GM08714 (cell line): ENCODE results near the gene TMUB1.

Source experiments
- H3K4me3 ChIP-seq: fragments of 200-500 bp; sonication (Bioruptor generic); 2 replicates; pipeline ENCODE4 v1.5.1; 2014; ENCODE audit warnings: mild to moderate bottlenecking, low read length, inconsistent platforms
- ZNF274 ChIP-seq: IDR thresholded peaks from 2 replicates; pipeline ENCODE4 v1.6.1; 2012; ENCODE audit warnings: mild to moderate bottlenecking, low read depth, low read length

TMUB1 gene

DNA sequence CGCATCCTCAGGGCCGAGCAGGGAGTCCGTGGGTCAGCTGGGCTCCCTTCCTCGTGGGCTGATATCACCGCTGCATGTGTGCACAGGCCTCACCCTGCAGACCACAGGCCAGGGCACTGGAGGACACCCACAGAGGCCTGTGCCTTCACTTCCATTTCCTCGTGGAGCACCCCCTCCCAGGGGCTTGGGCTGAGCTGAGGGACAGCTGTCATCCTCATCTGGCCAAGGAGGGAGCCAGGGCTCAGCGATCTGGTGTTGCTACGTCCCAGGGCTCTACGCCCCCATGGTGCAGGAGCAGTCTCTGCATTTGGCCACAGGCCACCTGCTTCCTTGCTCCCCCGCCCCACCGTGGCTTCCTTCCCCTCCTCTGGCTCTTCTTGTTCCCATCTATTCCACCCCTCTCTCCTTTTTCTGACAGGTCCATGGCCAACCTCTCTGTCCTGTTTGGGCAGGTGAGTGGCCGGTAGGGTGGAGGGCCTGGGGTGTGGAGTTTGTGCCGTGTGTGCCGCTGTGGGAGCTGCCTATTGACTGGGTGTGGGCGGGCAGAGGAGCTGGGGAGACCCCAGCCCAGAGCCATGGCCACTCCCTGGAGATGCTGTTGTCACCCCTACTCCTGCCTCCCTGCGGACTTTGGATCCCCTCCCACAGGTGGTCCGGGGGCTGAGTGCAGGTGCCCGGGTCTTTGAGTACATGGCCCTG, 43.3 kb downstream of the TMUB1 start:
- TF ChIP-seq ZNF274: no peak
- H3K4me3 ChIP-seq: no peak overlapping the region

DNA sequence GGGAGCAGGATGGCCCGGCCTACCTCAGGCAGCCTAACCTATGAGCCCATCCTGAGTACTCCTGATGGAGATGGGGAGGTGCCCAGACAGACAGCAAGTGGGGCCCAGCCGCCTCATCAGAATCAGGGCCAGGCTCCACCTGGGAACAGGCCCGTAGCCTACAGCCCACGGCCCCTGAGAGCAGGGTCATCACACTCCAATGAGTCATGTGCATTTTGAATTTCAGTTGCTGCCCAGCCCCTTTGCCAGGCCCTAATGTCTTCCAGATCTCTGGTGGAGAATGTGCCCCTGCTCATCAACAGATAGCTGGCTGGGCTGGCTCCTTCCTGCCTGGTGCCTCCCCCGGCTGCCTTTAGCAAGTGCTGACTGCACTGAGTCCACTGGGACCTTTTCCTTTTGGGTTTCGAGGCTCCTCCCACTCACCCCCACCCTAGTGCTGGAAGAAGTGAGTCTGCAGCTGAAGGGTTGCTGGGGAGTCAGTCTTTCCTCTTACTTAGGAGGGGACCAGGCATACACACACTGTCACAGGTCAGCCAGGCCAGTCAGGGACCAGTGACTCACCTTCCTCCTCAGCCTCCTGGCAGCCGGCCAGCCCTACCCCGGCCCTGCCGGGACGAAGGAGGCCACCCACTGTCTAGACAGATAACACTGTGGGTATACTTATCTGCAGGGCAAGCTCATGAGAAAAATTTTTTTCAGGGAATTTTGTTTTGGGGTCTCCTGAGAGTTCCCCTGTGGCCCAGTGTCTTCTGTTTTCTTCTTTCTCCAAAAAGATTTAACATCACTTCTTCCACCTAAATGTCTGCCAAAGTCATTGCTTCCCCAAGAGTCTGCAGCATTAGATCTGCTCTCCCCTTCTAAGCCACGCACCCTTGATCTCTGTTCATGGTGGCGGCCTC, 44.1 kb downstream of the TMUB1 start:
- TF ChIP-seq ZNF274: no peak

DNA sequence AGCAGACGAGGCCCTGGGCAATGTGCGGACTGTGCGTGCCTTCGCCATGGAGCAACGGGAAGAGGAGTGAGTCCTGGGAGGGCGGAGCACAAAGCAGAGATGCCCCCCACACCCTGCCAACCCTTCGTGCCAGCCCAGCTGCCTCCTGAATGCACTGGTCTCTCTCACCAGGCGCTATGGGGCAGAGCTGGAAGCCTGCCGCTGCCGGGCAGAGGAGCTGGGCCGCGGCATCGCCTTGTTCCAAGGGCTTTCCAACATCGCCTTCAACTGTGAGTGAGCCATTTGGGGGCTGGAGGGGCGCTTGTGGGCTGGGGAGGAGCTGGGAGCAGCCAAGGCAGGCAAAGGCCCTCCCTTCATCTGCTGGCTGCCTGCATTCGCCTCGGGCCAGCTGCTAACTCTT, 47.4 kb downstream of the TMUB1 start:
- no peak for TF ChIP-seq ZNF274
- H3K4me3 ChIP-seq: no peak overlapping the region

More for the DNA sequence above, 44.1 kb downstream of the TMUB1 start:
- H3K4me3 ChIP-seq: no peak overlapping the region

DNA sequence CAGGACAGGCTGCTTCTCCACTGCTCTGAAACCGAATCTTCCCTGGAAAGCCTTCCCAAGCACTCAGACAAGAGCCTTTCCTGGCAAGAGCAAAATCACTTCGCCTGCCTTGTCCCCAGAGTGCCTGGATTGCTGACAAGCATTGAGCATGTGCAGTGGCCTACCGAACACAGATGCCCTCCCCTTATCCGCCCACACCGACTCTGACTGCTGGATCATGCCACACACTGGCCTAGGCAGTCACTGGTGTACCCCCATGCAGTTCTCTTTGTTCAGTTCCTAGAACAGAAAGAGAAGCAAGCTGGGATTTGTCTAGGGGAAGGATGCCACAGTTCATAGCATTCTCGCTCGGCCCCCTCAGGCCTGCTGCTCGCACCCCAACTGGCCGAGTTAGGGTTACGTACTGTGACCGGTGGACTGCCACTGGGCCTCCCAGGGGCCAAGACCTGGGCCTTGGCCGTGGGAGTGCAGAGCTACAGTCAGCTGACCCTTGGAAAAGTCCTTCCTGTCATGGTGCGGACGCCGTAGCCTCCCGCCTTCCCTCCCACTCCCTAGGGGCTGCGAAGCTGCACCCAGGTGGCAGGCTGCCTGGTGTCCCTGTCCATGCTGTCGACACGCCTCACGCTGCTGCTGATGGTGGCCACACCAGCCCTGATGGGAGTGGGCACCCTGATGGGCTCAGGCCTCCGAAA, 48.1 kb downstream of the TMUB1 start:
- no peak overlapping the region for H3K4me3 ChIP-seq
- TF ChIP-seq ZNF274: no peak

DNA sequence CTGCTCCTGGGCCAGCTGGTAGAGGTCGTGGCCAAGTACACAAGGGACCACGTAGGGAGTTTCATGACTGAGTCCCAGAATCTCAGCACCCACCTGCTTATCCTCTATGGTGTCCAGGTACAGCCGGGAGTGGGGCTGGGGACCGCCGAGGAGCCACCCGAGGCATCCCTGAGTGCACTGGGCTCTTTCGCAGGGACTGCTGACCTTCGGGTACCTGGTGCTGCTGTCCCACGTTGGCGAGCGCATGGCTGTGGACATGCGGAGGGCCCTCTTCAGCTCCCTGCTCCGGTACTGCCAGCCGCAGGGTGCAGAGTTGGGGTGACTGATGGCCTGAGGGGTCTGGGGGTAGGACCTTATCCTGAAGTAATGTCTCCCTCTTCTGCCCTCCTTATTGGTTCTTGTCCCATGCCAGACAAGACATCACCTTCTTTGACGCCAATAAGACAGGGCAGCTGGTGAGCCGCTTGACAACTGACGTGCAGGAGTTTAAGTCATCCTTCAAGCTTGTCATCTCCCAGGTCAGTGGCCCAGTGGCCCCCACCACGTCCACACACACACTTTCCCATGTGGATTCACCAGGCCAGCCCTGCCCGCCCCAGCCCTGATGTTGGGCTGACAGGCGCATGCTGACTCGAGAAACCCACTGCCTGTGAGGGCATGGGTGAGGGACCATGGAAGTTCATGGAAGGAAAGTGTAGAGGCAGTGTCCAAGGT, 48.8 kb downstream of the TMUB1 start:
- TF ChIP-seq ZNF274: no peak
- H3K4me3 ChIP-seq: no peak overlapping the region

DNA sequence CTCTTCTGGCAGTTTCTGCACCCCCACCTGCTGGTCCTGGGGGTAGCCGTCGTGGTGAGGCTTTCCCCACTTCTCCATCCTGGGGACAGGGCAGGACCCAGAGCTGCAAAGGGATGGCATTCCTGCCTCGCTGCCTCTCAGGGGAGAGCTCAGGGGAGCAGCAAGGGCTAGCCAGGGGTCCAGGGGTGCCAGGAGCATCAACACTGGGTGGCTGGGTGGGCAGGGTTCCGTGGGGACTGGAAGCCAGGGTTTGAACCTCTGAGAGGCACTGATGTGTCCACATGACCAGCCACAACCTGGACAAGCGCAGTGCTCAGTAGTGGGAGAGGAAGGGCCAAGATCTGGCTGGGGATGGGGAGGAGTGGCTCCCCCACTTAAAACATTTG, 49.4 kb downstream of the TMUB1 start:
- H3K4me3 ChIP-seq: no peak overlapping the region
- no peak for TF ChIP-seq ZNF274

DNA sequence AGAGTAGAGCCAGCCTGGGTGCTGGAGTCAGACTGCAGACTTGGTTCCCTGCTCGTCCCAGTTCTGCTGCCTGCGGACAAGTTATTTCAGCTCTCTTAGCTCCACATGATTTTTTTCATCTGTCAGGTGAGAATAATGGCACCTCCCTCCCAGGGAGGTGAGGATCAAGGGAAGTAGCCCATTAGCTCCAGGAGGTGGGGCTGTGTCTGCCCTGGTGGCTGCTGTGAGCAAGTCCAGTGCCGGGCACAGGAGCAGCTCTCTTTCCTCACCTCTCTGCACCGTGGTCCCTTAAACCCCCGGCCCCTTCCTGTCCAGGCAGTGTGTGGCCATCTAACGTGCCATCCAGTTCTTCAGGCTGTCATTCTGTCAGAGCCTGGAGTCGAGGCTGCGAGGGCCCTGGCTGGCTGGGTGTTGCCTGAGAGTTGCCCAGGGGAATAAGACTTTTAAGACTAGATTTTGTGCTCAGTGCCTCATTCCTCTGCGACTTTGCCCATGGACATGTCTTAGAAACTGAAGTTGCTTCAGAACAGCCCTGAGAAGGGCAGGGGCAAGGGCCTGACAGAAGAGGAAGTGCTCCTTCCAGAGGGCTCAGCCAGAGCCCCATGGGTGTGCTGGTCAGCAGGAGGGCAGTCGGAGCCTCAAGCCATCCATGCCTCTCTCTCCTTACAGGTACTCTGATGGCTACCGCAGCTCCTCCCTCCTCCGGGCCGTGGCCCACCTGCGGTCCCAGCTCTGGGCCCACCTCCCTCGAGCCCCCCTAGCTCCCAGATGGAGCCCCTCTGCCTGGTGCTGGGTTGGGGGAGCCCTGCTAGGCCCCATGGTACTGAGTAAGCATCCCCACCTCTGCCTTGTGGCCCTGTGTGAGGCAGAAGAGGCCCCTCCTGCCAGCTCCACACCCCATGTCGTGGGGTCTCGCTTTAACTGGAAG, 50.1 kb downstream of the TMUB1 start:
- TF ChIP-seq ZNF274: no peak
- H3K4me3 ChIP-seq: no peak overlapping the region
